ENCODE data around the gene PDE4D. TPM values are rescaled to one million over a fixed set of nuclear protein-coding genes. Genes with fewer than 3 reads are reported as not detected.

Gene PDE4D
- total RNA-seq, 1 experiment from 2014 or later: 2.1 TPM

- Histone ChIP-seq H2BK20ac (ENCODE audit: low read depth, low read length, poor library complexity, severe bottlenecking) (no peak overlapping the region), H4K91ac (ENCODE audit: insufficient read length, low read depth, low read length) (no peak overlapping the region), H3K14ac (ENCODE audit: insufficient read depth, low read length) (no peak overlapping the region), H3K79me1 (ENCODE audit: insufficient read depth, low read depth, low read length, poor library complexity, severe bottlenecking) (no peaks in the 10 kb centered on the region), H3K27me3 (ENCODE audit: insufficient read depth, low read length) (no peaks in the 10 kb centered on the region), H3K4me2 (ENCODE audit: insufficient read depth, insufficient read length, low read length) (no peak overlapping the region), H3K4me1 (ENCODE audit: insufficient read depth, low read length) (no peaks in the 10 kb centered on the region), H3K23me2 (ENCODE audit: insufficient read length, low read depth, low read length, poor library complexity, severe bottlenecking) (no peaks in the 10 kb centered on the region), H3K9me3 (ENCODE audit: control insufficient read depth, low read depth, low read length) (no peaks in the 10 kb centered on the region), H3K23ac (ENCODE audit: insufficient read length, low read depth, low read length) (no peak overlapping the region), H2BK5ac (ENCODE audit: insufficient read length, low read length) (no peak overlapping the region), H3K27ac (ENCODE audit: insufficient read length, low read depth, low read length) (no peak overlapping the region), H2BK15ac (ENCODE audit: low read depth, low read length) (no peak overlapping the region), H3T11ph (ENCODE audit: low read length) (no peak overlapping the region), H2BK12ac (ENCODE audit: insufficient read length, low read depth, low read length) (no peak overlapping the region), H3K18ac (ENCODE audit: insufficient read length, low read depth, low read length) (no peak overlapping the region), H3K56ac (ENCODE audit: insufficient read length, low read depth, low read length) (no peak overlapping the region), H4K5ac (ENCODE audit: insufficient read length, low read depth, low read length) (no peak overlapping the region), H4K20me1 (ENCODE audit: control insufficient read depth, insufficient read depth, insufficient read length) (no peaks in the 10 kb centered on the region), H4K8ac (replicated peaks; ENCODE audit: insufficient read length, low read depth, low read length) (no peak overlapping the region), H3K9ac (ENCODE audit: extremely low read depth, insufficient read length, low read length) (no peak overlapping the region), H2AK5ac (ENCODE audit: insufficient read length, low read length) (no peak overlapping the region), H2BK120ac (ENCODE audit: low read depth, low read length, poor library complexity, severe bottlenecking) (no peak overlapping the region), H3K4ac (ENCODE audit: low read depth, low read length) (no peak overlapping the region), H2AFZ (ENCODE audit: low read length) (no peak overlapping the region), H3K79me2 (ENCODE audit: insufficient read depth, low read length) (no peaks in the 10 kb centered on the region)
- Mint-ChIP-seq H3K36me3 (ENCODE audit: insufficient read depth in 1 of 3, low read depth in 3 of 3) (no peaks in the 10 kb centered on the region), H3K27ac (no peak overlapping the region), H3K9me3 (no peaks in the 10 kb centered on the region), H3K27me3 (ENCODE audit: low read depth) (no peaks in the 10 kb centered on the region), H3K4me3 (no peak overlapping the region), H3K4me1 (0 out of 4 replicates have a peak, but pooled peaks cover 0 to 2% of the 10 kb centered on the region in 2 experiments)
- DNase-seq: no peak
- no CpG with 5 or more reads among the region's 1 CpG for WGBS (ENCODE audit: extremely low coverage, insufficient read length, low lambda C conversion rate)
- TF ChIP-seq, protein P1, sequence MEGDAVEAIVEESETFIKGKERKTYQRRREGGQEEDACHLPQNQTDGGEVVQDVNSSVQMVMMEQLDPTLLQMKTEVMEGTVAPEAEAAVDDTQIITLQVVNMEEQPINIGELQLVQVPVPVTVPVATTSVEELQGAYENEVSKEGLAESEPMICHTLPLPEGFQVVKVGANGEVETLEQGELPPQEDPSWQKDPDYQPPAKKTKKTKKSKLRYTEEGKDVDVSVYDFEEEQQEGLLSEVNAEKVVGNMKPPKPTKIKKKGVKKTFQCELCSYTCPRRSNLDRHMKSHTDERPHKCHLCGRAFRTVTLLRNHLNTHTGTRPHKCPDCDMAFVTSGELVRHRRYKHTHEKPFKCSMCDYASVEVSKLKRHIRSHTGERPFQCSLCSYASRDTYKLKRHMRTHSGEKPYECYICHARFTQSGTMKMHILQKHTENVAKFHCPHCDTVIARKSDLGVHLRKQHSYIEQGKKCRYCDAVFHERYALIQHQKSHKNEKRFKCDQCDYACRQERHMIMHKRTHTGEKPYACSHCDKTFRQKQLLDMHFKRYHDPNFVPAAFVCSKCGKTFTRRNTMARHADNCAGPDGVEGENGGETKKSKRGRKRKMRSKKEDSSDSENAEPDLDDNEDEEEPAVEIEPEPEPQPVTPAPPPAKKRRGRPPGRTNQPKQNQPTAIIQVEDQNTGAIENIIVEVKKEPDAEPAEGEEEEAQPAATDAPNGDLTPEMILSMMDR (conservative IDR thresholded peaks at IDR 0.05): no peak
Measured at GRCh38 chr5:59102437-59102836, 791.1 kb downstream of the PDE4D start.
